ENCODE results near the gene MXRA8.
A peak's percentile ranks its signal among the peaks of the same experiment; 100 is the strongest.

The MXRA8 gene

DNA sequence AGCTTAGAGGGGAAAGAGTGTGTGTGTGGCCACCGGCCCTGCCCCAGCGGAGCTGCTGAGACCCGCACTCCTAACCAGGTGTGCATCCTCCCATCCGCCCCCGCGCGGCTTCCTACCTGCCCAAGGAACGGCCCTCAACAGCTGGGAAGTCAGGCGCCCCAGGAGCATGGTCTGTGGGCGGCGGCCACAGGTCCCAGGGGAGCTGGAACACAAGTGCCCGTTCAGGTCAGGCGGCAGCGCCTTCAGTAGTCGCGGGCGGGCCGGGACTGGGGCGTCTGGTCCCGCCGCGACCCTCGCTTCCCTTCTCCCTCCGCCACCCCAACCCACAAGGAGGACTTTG is 16.2 kb upstream of the MXRA8 start:
- no peak for TF ChIP-seq SIN3A (IDR thresholded peaks at IDR 0.05; ENCODE audit: borderline replicate concordance, insufficient read depth, low read length)
- TF ChIP-seq FOXP2 (optimal IDR thresholded peaks at IDR 0.05; ENCODE audit: borderline replicate concordance, extremely low read depth, extremely low read length, insufficient read depth), result no peak
- TF ChIP-seq, protein P1, sequence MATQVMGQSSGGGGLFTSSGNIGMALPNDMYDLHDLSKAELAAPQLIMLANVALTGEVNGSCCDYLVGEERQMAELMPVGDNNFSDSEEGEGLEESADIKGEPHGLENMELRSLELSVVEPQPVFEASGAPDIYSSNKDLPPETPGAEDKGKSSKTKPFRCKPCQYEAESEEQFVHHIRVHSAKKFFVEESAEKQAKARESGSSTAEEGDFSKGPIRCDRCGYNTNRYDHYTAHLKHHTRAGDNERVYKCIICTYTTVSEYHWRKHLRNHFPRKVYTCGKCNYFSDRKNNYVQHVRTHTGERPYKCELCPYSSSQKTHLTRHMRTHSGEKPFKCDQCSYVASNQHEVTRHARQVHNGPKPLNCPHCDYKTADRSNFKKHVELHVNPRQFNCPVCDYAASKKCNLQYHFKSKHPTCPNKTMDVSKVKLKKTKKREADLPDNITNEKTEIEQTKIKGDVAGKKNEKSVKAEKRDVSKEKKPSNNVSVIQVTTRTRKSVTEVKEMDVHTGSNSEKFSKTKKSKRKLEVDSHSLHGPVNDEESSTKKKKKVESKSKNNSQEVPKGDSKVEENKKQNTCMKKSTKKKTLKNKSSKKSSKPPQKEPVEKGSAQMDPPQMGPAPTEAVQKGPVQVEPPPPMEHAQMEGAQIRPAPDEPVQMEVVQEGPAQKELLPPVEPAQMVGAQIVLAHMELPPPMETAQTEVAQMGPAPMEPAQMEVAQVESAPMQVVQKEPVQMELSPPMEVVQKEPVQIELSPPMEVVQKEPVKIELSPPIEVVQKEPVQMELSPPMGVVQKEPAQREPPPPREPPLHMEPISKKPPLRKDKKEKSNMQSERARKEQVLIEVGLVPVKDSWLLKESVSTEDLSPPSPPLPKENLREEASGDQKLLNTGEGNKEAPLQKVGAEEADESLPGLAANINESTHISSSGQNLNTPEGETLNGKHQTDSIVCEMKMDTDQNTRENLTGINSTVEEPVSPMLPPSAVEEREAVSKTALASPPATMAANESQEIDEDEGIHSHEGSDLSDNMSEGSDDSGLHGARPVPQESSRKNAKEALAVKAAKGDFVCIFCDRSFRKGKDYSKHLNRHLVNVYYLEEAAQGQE (IDR thresholded peaks at IDR 0.05; ENCODE audit: insufficient read depth in 1 of 2, low read depth in 2 of 2, low read length in 2 of 2), result no peak
- TF ChIP-seq TAF1 (IDR thresholded peaks at IDR 0.05; ENCODE audit: borderline replicate concordance, insufficient read depth, low read length), result no peak
- no peak for TF ChIP-seq POLR2AphosphoS5 (IDR thresholded peaks at IDR 0.05; ENCODE audit: low read depth, low read length)

DNA sequence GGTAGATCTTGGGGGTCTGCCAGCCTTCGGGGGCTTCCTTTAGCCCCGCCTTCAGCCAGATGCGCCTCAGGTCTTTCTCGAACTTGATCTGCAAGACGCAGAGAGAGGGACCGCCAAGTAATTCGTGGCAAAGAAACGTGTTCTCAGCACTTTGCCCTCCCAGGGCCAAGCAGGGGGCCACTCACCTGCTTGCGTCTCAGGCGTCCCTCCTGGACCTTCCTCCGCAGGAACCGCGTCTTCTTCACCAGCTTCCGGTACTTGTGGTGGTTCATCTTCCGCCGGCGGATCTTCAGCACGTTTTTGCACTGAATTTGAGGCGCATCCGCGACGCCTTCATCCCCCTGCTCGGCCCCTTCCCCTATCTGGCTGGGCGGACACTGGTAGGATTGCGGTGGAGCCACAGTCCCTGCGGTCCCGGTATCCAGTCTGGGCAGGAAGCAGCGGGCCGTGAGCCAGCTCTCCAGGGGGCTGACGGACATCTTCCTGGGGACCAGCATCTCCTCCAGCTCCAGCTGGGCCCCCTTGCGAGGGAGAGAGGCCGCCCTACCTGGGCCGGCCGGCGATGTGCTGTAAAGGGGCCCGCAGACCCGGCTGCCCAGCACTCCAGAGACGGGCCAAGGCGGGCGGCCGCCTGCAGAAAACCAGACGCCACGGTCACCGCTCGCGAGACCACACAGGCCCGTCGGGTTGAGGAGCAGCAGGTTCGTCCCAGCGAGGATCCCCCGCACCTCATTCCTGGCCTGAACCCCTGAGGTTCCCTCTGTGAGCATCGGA is 15.6 kb upstream of the MXRA8 start:
- TF ChIP-seq, protein P1 (IDR thresholded peaks at IDR 0.05; ENCODE audit: insufficient read depth in 1 of 2, low read depth in 2 of 2, low read length in 2 of 2), result no peak
- TF ChIP-seq FOXP2 (optimal IDR thresholded peaks at IDR 0.05; ENCODE audit: borderline replicate concordance, extremely low read depth, extremely low read length, insufficient read depth) (no peak), SIN3A (IDR thresholded peaks at IDR 0.05; ENCODE audit: borderline replicate concordance, insufficient read depth, low read length) (no peak), TAF1 (IDR thresholded peaks at IDR 0.05; ENCODE audit: borderline replicate concordance, insufficient read depth, low read length) (no peak), POLR2AphosphoS5 (IDR thresholded peaks at IDR 0.05; ENCODE audit: low read depth, low read length) (no peak)

DNA sequence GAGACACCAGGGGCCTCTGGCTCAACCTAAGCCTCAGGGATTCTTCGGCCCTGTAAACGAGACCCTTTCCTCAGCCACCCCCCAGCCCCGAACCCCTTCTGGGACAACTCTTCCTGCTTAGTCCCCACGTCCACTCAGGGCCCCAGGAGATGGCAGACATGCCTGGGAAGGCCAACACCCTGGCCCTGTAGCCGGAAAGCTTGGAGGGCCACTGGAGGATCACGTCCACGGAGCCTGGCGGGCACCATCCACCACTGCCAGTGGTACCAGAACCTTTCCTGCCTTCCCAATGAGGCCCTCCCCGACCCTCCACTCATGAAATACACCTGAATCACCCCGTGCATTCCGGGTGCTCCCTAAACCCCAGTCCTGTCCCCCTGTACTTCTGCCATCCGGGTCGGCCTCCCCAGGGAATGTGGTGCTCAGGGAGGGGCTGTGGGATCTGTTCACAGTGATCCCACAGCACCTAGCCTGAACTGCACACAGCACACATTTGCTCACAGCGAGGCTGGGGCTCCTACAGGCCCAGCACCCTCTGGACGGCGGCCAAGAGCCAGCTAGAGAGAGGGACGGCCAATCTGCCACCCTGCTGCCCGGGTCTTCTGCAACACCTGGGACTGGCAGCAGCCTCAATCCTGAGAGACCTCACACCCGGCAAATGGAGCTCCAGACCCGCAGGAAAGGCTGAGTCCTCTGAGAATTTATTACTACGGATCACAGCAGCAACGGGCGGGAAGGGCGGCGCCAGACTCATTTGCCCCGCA is 14.9 kb upstream of the MXRA8 start:
- TF ChIP-seq TAF1 (IDR thresholded peaks at IDR 0.05; ENCODE audit: borderline replicate concordance, insufficient read depth, low read length) (no peak), SIN3A (IDR thresholded peaks at IDR 0.05; ENCODE audit: borderline replicate concordance, insufficient read depth, low read length) (no peak), FOXP2 (optimal IDR thresholded peaks at IDR 0.05; ENCODE audit: borderline replicate concordance, extremely low read depth, extremely low read length, insufficient read depth) (no peak), POLR2AphosphoS5 (IDR thresholded peaks at IDR 0.05; ENCODE audit: low read depth, low read length) (no peak)
- TF ChIP-seq, protein P1 (IDR thresholded peaks at IDR 0.05; ENCODE audit: insufficient read depth in 1 of 2, low read depth in 2 of 2, low read length in 2 of 2), result no peak

DNA sequence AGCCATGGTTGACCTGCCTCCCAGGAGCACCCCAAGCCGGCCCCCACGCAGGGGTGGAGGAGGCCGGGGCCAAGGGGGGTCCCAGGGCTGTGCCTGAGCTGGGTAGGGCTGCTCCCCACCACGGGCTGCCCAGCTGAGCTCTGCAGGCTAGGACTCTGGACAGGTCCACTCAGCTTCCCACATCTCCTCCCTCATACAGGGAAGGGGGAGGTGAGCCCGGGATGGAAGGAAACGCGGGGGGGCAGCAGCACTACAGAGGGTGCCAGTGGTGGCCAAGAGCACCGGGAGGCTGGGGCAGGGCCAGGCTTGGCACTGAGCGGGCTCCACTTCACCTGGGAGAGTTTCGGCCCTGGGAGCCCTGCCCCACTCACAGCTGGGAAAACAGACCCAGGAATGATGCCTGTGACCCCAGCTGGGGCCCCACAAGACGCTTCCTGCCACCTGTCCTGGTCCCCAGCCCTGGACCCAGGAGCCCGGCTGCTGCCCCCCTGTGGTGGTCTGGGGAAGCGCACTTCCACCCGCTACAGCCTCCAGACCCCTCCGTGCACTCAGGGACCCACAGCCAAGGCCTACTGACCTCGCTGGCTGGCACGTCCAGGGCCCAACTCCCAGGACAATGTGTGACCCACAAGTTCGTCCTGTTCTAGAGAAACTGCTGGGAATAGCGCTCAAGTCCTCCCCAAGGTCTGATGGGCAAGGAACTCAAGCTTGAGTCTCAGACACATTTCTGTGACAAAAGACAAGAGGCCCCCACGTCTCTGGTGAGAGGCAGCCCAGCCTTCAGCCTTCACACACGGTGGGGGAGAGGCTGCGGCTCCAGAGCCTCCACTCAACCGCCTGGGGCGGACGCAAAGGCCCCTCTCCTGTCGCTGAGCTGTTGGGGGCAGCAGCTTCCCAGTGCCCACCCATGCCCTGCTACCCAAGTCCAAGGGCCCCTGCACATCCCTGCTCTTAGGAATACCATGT is 13.7 kb upstream of the MXRA8 start:
- TF ChIP-seq POLR2AphosphoS5 (IDR thresholded peaks at IDR 0.05; ENCODE audit: low read depth, low read length) (0 out of 2 replicates have a peak, but pooled peaks have one; percentile 15), SIN3A (IDR thresholded peaks at IDR 0.05; ENCODE audit: borderline replicate concordance, insufficient read depth, low read length) (no peak), TAF1 (IDR thresholded peaks at IDR 0.05; ENCODE audit: borderline replicate concordance, insufficient read depth, low read length) (no peak), FOXP2 (optimal IDR thresholded peaks at IDR 0.05; ENCODE audit: borderline replicate concordance, extremely low read depth, extremely low read length, insufficient read depth) (no peak)
- TF ChIP-seq, protein P1 (IDR thresholded peaks at IDR 0.05; ENCODE audit: insufficient read depth in 1 of 2, low read depth in 2 of 2, low read length in 2 of 2), result no peak
